ENCODE data around the gene PLA2G4B. TPM values are rescaled to one million over a fixed set of nuclear protein-coding genes. Genes with fewer than 3 reads are reported as not detected.

The PLA2G4B gene
- total RNA-seq, 4 donors from 2014 or later = 1.8 to 8.7 (median 4.5) TPM

- Histone ChIP-seq H3K4me1 (peaks cover 0 to 5% (median 0%) of the 10 kb centered on the region in 4 donors), H3K36me3 (peaks cover 0 to 13% (median 0%) of the 10 kb centered on the region in 3 donors), H3K4me3 (no peak overlapping the region), H3K9me3 (no peaks in the 10 kb centered on the region), H3K27ac (no peak overlapping the region), H3K27me3 (peaks cover 0 to 39% of the 10 kb centered on the region in 2 donors)
- WGBS, 2 donors = 65 to 77% methylated on average over 9 to 15 of the region's 17 CpGs
- TF ChIP-seq EP300 (IDR thresholded peaks at IDR 0.05) (no peak), POLR2A (IDR thresholded peaks at IDR 0.05) (no peak), CTCF (IDR thresholded peaks at IDR 0.05) (no peak)
- DNase-seq (ENCODE audit: low spot score in 2 of 2) = no peak
Observed at GRCh38 chr15:41852736-41853590, 14.3 kb downstream of the PLA2G4B start.

- Histone ChIP-seq H3K9me3 (no peaks in the 10 kb centered on the region), H3K27ac (no peak overlapping the region), H3K4me3 (no peak overlapping the region), H3K27me3 (peaks cover 0 to 39% of the 10 kb centered on the region in 2 donors), H3K4me1 (peaks cover 0 to 4% (median 0%) of the 10 kb centered on the region in 4 donors), H3K36me3 (peaks cover 0 to 4% (median 0%) of the 10 kb centered on the region in 3 donors)
- 87 to 88% methylated on average over 9 to 10 of the region's 10 CpGs for WGBS, 2 donors
- TF ChIP-seq POLR2A (IDR thresholded peaks at IDR 0.05) = no peak
- TF ChIP-seq CTCF (IDR thresholded peaks at IDR 0.05) = no peak
- TF ChIP-seq EP300 (IDR thresholded peaks at IDR 0.05) = no peak
- no peak for DNase-seq (ENCODE audit: low spot score in 2 of 2)
Observed at GRCh38 chr15:41853831-41854230, 15.2 kb downstream of the PLA2G4B start.

GRCh38 chr15:41854443-41854842 lies 15.8 kb downstream of the PLA2G4B start:
- DNase-seq (ENCODE audit: low spot score in 2 of 2) = no peak
- Histone ChIP-seq H3K36me3 (no peaks in the 10 kb centered on the region), H3K27me3 (peaks cover 0 to 39% of the 10 kb centered on the region in 2 donors), H3K9me3 (no peaks in the 10 kb centered on the region), H3K4me1 (no peaks in the 10 kb centered on the region), H3K27ac (no peak overlapping the region), H3K4me3 (no peak overlapping the region)
- 90 to 95% methylated on average over 9 of the region's 9 CpGs for WGBS, 2 donors
- TF ChIP-seq EP300 (IDR thresholded peaks at IDR 0.05) (no peak), CTCF (IDR thresholded peaks at IDR 0.05) (no peak), POLR2A (IDR thresholded peaks at IDR 0.05) (no peak)

DNA sequence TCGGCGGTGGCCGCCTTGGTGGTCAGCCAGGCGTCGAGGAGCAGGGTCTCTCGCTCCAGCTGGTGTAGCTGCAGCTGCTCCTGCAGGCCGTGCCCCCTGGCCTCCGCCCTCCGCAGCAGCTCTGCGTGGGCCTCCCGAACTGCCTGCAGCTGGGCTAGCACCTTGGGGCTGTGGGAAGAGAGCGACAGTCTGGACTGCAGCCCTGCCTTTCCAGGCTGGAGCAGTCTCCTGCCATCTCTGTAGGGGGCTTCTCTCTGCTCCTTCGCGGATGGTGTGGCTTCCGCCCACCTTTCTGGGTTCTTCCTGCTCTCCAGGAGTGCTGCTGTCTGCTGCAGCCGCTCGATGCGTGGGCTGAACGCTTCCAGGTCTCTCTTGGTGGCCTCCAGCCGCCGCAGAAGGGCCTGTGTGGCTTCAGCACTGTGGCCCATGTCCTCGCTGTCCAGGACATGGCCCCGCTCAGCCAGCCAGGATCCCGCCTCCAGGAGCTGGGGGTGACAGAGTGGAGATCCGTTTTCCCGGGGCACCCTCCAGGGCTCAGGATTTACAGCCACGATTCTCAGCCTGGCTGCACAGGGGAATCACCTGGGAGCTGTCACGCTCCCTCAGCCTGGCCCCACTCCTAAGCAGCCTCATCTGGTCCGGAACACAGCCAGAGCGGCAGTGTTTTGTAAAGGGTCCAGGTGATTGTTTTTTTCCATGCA lies 16.8 kb downstream of the PLA2G4B start:
- Histone ChIP-seq H3K27me3 (peaks cover 0 to 39% of the 10 kb centered on the region in 2 donors), H3K36me3 (no peaks in the 10 kb centered on the region), H3K27ac (no peak overlapping the region), H3K9me3 (no peaks in the 10 kb centered on the region), H3K4me3 (no peak overlapping the region), H3K4me1 (peaks cover 0 to 1% (median 0%) of the 10 kb centered on the region in 4 donors)
- WGBS, 2 donors = 61 to 64% methylated on average over 18 to 30 of the region's 30 CpGs
- no peak for TF ChIP-seq EP300 (IDR thresholded peaks at IDR 0.05)
- TF ChIP-seq POLR2A (IDR thresholded peaks at IDR 0.05) = no peak
- TF ChIP-seq CTCF (IDR thresholded peaks at IDR 0.05) = no peak
- no peak for DNase-seq (ENCODE audit: low spot score in 2 of 2)

- H3K4me1 ChIP-seq = peaks cover 0 to 3% (median 0%) of the 10 kb centered on the region in 4 donors
- no peak for TF ChIP-seq EP300 (IDR thresholded peaks at IDR 0.05)
- no peak for TF ChIP-seq CTCF (IDR thresholded peaks at IDR 0.05)
- TF ChIP-seq POLR2A (IDR thresholded peaks at IDR 0.05) = no peak
- WGBS, 2 donors = 89 to 94% methylated on average over 13 to 17 of the region's 17 CpGs
- no peak for DNase-seq (ENCODE audit: low spot score in 2 of 2)
- no peaks in the 10 kb centered on the region for H3K9me3 ChIP-seq
- peaks cover 0 to 39% of the 10 kb centered on the region in 2 donors for H3K27me3 ChIP-seq
- H3K36me3 ChIP-seq = peaks cover 0 to under 1% (median 0%) of the 10 kb centered on the region in 3 donors
- no peak overlapping the region for H3K4me3 ChIP-seq
- H3K27ac ChIP-seq = no peak overlapping the region
Observed at GRCh38 chr15:41856262-41856661, 17.6 kb downstream of the PLA2G4B start.

All from tibial nerve (tissue), 4 donors.